Kasumi-1 (cell line): ENCODE data around the gene IKZF2.
"Not testable (repeated sequence)": the region's sequence is repeated elsewhere in the genome, so short reads cannot be mapped to it uniquely, and the experiment has no call there.

Experiments used
- DNase-seq, 2 experiments: peaks; one replicate each; lab custom pipeline; 2025; lab: John Stamatoyannopoulos, UW

Gene IKZF2

DNA sequence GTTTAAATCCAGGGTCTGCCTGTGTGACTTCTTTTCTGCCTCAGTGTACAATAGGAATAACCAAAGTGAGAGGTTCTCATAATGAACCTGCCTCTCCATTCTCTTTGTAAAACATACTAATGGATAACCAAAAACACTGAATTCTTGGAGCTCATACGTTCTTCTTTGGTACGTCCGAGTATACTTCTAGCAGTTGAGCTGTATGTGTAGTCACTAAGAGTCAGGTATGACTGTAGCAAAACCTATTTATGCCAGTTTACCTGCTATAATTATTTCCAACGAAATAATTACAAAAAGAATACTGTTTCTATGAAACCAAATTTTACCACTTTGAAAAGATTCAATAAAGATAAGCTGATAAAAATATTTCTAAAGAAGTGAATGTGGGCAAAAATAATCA lies 109.2 kb downstream of the IKZF2 start:
- DNase-seq: no peak

- no peak for DNase-seq
Observed at GRCh38 chr2:213036836-213037235, 114.6 kb downstream of the IKZF2 start.

DNA sequence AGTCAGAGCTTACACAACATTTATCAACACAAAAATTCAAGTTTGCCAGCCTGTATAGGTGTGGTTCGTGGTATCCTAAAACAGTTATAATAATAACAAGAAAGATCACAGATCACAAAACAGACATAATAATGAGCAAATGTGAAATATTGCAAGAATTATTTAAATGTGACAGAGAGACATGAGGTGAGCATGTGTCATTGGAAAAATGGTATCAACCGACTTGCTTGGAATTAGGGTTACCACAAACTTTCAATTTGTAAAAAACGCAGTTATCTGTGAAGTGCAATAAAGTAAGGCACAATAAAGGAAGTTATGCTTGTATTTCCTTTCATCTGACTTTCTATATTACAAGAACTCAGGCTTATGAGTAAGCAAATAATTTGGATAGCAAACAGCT lies 116.8 kb downstream of the IKZF2 start:
- no peak for DNase-seq

DNA sequence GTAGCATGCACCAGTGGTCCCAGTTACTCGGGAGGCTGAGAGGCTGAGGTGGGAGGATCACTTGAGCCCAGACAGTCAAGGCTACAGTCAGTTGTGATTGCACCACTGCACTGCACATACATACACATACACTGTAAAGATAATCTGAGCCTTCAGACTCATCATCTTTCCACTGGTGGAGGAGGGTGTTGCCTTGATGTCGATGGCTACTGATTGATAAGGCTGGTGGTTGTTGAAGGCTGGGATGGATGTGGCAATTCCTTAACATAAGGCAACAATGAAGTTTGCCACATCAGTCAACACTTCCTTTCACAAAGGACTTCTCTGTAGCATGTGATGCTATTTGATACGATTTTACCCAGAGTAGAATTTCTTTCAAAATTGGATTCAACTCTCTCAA lies 118.8 kb downstream of the IKZF2 start:
- no peak for DNase-seq

DNA sequence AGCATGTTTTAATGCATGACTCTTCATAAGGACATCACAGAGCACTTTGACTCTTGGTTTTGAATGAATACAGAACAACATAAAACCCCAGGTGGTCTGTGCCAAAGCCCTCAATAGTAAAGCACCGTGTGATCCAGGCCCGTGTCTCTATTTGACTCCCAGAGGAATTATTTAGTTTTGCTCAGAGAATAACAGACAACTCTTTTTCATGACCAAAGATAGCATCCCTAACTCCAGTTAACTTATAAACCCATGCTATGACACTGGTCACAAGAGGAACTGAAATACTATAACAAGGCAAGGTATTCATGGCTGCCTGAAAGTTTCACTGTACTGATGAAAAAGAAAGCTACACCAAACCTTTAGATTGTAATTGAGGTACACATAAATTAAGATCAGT lies 128.4 kb downstream of the IKZF2 start:
- DNase-seq: no peak

DNA sequence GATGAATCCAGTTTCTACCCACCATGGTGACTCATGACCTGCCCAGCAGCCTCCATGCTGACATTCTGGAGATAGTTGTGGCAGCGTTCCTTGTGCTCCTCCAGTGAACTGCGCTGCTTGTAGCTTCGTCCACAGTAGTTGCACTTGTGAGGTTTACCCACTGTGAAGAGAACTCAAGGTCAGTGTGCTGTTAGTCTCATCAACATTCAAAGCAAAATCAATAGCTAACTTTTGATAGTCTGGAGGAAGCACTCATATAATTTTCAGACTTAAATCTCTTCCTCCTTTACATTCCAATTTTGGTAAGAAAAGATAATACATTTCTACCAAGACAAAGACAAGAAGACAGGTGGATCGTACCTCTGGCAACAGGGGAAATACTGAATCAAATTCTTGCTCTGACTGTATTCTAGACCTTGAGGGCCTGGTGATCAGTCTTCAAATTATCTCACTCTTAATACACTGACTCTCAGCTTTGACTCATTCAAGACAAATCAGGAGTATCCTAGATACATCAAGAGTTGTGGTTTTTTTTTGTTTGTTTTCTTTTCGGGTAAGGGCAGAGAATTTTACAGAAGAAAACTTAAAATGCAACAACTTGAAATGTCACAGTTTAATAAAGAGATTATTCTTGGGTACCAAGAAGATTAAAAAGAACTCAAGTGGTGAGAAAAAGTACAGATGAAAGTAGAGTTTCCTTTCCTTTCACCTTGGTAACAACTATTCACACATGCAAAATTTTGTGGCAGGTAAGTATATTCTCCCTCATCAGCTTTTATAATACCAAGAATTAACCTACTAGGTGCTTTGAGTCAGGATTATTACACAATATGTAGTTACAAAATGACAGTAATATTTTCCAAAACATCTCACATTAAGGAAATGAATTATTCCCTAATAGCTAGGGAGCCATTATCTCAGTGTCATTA lies 129.2 kb downstream of the IKZF2 start:
- DNase-seq: no peak

DNA sequence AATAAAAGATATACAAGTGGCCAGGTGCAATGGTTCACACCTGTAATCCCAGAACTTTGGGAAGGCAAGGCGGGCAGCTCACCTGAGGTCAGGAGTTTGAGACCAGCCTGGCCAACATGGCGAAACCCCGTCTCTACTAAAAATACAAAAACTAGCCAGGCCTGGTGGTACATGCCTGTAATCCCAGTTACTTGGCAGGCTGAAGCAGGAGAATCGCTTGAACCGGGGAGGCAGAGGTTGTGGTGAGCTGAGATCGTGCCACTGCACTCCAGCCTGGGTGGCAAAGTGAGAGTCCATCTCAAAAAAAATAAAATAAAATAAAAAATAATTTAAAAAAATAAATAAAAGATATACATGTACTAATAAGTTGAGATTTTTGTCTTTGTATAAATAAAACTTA lies 130.5 kb downstream of the IKZF2 start:
- not testable (repeated sequence) for DNase-seq

DNA sequence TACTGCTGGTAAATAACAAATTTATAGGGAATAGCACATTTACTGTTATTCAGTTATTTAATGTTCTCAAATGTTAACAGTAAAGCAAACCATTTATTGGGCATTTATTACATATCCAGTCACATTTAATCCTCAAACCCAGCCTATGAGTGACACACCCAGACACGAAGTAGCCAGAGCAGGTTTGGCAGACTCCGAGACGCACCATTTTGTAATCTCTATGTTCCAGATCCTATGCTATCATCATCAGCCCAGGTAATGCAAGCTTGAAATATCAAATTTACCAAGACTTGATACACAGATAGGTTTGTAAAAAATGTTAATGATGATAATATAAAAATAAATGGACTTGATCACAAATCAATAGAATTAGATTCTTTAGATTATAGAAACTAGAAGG lies 131.1 kb downstream of the IKZF2 start:
- DNase-seq: no peak

DNA sequence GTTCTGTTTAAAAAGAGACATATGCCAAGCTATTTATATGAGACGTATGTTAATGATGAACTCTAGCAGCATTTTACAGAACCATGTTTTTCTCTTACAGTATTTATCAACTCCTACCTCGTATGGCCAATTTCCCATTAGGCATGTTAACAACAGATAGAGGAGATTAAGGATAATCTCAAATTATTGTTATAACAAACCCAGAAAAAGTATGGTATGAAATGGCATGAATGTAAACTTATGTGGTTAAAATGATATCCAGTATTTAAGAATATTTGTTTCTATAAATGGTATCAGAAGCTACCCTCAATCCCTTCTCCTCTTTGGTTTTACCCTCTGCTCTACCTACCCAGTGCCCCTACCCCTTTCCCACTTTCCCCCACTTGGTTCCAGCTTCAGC lies 132.0 kb downstream of the IKZF2 start:
- DNase-seq: no peak

- DNase-seq: no peak
Observed at GRCh38 chr2:213018340-213018901, 133.0 kb downstream of the IKZF2 start.

DNA sequence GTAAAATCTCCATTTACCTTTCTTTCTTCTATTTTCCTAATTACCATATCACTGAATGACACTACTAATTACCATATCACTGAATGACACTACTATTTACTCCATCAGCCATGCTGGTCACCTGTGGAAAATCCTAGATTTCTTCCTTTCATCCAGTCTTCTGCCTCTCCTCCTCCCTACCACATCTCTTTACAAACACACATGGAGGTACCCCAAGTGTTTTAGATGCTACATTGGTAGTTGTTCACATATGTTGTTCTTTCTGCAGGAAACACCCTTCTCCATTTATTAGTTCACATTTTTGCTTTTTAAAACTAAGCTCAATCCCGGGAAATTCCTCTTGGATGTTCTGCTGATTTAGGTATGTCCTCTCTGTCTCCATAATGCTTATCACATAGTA lies 134.0 kb downstream of the IKZF2 start:
- no peak for DNase-seq

GRCh38 chr2:213016984-213017351 lies 134.4 kb downstream of the IKZF2 start:
- DNase-seq: no peak

GRCh38 chr2:213016166-213016983 lies 135.0 kb downstream of the IKZF2 start:
- DNase-seq: no peak

GRCh38 chr2:213015387-213016165 lies 135.8 kb downstream of the IKZF2 start:
- DNase-seq: no peak

GRCh38 chr2:213013979-213014378 lies 137.4 kb downstream of the IKZF2 start:
- DNase-seq: no peak

DNA sequence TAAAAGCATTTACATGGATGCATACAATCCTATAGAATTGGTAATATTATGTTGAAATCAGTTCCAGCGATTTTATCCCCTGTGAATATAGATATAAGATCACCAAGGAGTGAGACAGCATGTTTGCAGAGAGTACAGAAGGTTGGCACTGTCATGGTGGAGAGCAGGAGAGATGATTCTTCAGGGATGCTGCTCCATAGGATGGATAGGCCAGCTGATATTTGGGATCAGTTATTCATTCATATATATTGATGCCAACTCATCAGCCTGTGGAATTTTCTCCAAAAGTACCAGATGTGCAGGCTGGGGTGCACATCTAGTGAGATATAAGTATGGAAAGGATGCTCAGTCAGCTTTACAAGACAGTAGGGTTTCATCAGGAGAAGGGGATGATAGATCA lies 139.9 kb downstream of the IKZF2 start:
- no peak for DNase-seq

- no peak for DNase-seq
Observed at GRCh38 chr2:213010106-213010779, 141.2 kb downstream of the IKZF2 start.

DNA sequence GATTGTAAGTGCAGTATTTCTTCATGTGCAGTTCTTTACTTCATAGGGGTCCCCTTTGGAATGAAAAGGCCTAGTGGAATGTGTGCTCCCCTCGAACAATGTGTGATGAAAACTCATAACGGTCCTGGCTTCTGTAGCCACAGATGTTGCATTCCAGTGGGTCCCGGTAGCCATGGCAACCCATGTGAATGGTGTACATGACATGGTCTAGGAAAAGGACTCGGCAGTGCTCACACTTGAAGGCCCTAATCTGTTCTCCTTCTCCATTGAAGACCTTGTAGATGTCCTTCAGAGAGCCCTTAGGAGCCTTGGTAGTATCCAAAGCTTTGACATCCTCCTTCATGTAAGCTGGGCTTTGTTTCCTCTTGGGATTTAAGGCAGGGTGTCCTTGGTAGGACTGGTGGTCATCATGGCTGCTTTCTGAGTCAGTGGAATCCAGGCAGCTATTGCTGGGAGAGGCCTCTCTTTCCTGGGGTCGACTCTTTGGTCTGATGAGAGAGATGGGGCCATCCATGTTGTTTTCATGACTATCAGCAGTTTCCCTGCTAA lies 144.0 kb downstream of the IKZF2 start:
- DNase-seq: no peak

- no peak for DNase-seq
Observed at GRCh38 chr2:213004197-213004821, 147.1 kb downstream of the IKZF2 start.

DNA sequence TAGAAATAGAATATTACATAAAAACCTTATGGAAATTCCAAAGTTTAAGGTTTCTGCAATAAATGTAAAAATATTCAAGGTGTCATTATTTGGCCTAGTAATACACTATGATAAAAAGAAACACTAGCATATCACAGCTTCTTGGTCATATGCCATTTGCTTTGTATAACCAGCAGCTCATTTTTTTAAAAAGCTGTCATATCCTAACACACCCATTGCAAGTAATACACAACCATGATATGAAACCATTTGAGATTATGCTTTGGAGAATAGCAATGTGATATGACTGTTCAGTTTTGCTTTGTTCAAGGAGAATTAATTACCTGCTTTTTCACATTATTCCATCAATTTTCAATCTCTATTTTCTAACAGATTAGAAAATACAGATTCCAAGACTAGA lies 149.0 kb downstream of the IKZF2 start:
- no peak for DNase-seq
